Measurements from ENCODE around the gene MLIP. TPM values are rescaled to one million over a fixed set of nuclear protein-coding genes. Genes with fewer than 3 reads are reported as not detected.

The MLIP gene
- total and polyA plus RNA-seq, 2 experiments from 2014 or later, result not detected

DNA sequence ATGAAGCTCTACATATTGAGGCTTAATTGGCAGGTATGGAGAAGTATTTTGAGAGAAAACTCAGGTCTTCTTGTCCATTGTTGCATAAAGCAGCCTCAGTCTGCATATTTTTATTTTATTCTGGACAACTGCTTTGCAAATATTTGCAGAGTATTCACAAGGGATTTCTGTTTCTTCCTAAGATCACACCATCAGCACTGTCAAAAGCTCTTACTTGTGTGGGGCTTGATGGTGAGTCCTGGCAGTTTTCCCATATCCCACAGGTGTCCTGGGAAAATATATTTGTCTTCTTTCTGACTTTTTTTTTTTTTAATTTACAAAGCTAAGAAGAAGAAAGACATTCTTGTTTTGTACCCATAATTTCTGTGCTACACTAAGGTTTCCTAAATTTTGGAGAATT, 16.9 kb upstream of the MLIP start (continued):
- no peak for TF ChIP-seq ZNF331 (CRISPR knock-in tag; IDR thresholded peaks at IDR 0.05; ENCODE audit: low read depth)
- TF ChIP-seq ZNF114 (CRISPR knock-in tag; IDR thresholded peaks at IDR 0.05), result no peak
- no peak for TF ChIP-seq EZH2phosphoT487 (IDR thresholded peaks at IDR 0.05; ENCODE audit: unreplicated experiment)

DNA sequence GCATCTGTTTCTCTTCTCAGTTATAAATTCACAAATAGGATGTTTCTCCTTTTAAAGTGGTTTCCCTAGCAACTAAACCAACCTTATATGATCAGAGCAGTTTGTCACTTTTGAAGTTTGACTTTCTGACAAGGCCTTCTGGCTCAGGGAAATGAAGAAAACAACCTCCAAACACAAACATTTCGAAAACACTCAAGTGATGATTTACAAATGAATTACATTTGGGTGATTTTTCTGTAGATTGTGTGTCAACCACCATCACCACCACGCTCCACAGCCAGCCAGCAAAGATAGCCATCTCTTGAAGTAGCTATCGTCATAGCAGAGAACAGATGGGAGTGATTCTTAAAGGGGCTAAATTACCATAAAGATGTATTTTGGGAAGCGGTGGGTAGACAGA, 16.5 kb upstream of the MLIP start:
- Histone ChIP-seq H3K27me3 (ENCODE audit: insufficient read depth) (no peaks in the 10 kb centered on the region), H3K79me2 (replicated peaks; ENCODE audit: insufficient read depth) (no peaks in the 10 kb centered on the region), H3K4me2 (no peak overlapping the region), H3K4me3 (no peak overlapping the region), H3K9me2 (ENCODE audit: insufficient read depth) (0 out of 2 replicates have a peak, but pooled peaks cover 4% of the 10 kb centered on the region), H3F3A (replicated peaks; ENCODE audit: low read depth) (no peaks in the 10 kb centered on the region), H2AFZ (no peak overlapping the region), H4K20me1 (replicated peaks; ENCODE audit: insufficient read depth) (no peaks in the 10 kb centered on the region), H3K36me3 (ENCODE audit: insufficient read depth) (no peaks in the 10 kb centered on the region), H3K27ac (ENCODE audit: low read depth) (no peak overlapping the region), H3K4me1 (ENCODE audit: insufficient read depth) (no peaks in the 10 kb centered on the region)
- no peaks in the 10 kb centered on the region for H3K4me1 Mint-ChIP-seq
- no peak for DNase-seq (ENCODE audit: low spot score)
- no peak overlapping the region for H3K4me3 Mint-ChIP-seq
- no peak overlapping the region for H3K27ac Mint-ChIP-seq
- H3K27me3 Mint-ChIP-seq (ENCODE audit: insufficient read depth, low read depth, poor library complexity), result peaks cover 2% of the 10 kb centered on the region
- no peak for TF ChIP-seq ZNF331 (CRISPR knock-in tag; IDR thresholded peaks at IDR 0.05; ENCODE audit: low read depth)
- TF ChIP-seq CREB1 (CRISPR knock-in tag; IDR thresholded peaks at IDR 0.05; ENCODE audit: low read depth), result no peak
- no peak for ATAC-seq
- no peaks in the 10 kb centered on the region for H3K36me3 Mint-ChIP-seq (ENCODE audit: low read depth)
- H3K9me3 Mint-ChIP-seq, result no peaks in the 10 kb centered on the region

DNA sequence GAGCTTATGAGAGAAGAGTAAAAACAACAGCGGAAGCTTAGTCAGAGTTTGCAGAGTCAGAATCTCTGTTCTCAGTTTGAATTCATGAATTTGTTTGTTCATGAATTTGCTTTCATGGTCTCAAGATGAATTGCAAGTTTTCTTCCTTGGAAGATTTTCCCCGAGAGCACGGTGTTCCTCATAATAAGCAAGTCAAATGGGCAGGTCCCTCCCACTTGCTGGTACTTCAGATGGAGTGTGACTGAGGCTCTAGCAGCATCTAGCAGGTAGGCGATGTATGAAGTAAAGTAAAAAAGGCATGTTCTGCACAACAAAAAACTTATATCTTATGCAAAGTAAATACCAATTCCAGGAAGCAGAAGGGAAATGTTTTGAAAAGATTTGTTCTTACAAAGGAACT, 15.5 kb upstream of the MLIP start:
- Histone ChIP-seq H3K4me2 (no peak overlapping the region), H3K27ac (ENCODE audit: low read depth) (no peak overlapping the region), H3K79me2 (replicated peaks; ENCODE audit: insufficient read depth) (no peaks in the 10 kb centered on the region), H4K20me1 (replicated peaks; ENCODE audit: insufficient read depth) (no peaks in the 10 kb centered on the region), H3K4me3 (no peak overlapping the region), H2AFZ (no peak overlapping the region), H3K4me1 (ENCODE audit: insufficient read depth) (no peaks in the 10 kb centered on the region), H3K9me2 (ENCODE audit: insufficient read depth) (0 out of 2 replicates have a peak, but pooled peaks cover 4% of the 10 kb centered on the region), H3K27me3 (ENCODE audit: insufficient read depth) (no peaks in the 10 kb centered on the region), H3F3A (replicated peaks; ENCODE audit: low read depth) (no peaks in the 10 kb centered on the region), H3K36me3 (ENCODE audit: insufficient read depth) (no peaks in the 10 kb centered on the region)
- H3K27ac Mint-ChIP-seq, result no peak overlapping the region
- no peak for ATAC-seq
- H3K4me3 Mint-ChIP-seq, result no peak overlapping the region
- peaks cover 2% of the 10 kb centered on the region for H3K27me3 Mint-ChIP-seq (ENCODE audit: insufficient read depth, low read depth, poor library complexity)
- no peaks in the 10 kb centered on the region for H3K9me3 Mint-ChIP-seq
- H3K36me3 Mint-ChIP-seq (ENCODE audit: low read depth), result no peaks in the 10 kb centered on the region
- H3K4me1 Mint-ChIP-seq, result no peaks in the 10 kb centered on the region
- no peak for DNase-seq (ENCODE audit: low spot score)
- TF ChIP-seq CREB1 (CRISPR knock-in tag; IDR thresholded peaks at IDR 0.05; ENCODE audit: low read depth), result no peak
- TF ChIP-seq, protein P1, sequence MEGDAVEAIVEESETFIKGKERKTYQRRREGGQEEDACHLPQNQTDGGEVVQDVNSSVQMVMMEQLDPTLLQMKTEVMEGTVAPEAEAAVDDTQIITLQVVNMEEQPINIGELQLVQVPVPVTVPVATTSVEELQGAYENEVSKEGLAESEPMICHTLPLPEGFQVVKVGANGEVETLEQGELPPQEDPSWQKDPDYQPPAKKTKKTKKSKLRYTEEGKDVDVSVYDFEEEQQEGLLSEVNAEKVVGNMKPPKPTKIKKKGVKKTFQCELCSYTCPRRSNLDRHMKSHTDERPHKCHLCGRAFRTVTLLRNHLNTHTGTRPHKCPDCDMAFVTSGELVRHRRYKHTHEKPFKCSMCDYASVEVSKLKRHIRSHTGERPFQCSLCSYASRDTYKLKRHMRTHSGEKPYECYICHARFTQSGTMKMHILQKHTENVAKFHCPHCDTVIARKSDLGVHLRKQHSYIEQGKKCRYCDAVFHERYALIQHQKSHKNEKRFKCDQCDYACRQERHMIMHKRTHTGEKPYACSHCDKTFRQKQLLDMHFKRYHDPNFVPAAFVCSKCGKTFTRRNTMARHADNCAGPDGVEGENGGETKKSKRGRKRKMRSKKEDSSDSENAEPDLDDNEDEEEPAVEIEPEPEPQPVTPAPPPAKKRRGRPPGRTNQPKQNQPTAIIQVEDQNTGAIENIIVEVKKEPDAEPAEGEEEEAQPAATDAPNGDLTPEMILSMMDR (conservative IDR thresholded peaks at IDR 0.05; ENCODE audit: low read depth in 2 of 2), result no peak
- TF ChIP-seq STAT1 (IDR thresholded peaks at IDR 0.05; ENCODE audit: unreplicated experiment), result no peak
- TF ChIP-seq, protein P2, sequence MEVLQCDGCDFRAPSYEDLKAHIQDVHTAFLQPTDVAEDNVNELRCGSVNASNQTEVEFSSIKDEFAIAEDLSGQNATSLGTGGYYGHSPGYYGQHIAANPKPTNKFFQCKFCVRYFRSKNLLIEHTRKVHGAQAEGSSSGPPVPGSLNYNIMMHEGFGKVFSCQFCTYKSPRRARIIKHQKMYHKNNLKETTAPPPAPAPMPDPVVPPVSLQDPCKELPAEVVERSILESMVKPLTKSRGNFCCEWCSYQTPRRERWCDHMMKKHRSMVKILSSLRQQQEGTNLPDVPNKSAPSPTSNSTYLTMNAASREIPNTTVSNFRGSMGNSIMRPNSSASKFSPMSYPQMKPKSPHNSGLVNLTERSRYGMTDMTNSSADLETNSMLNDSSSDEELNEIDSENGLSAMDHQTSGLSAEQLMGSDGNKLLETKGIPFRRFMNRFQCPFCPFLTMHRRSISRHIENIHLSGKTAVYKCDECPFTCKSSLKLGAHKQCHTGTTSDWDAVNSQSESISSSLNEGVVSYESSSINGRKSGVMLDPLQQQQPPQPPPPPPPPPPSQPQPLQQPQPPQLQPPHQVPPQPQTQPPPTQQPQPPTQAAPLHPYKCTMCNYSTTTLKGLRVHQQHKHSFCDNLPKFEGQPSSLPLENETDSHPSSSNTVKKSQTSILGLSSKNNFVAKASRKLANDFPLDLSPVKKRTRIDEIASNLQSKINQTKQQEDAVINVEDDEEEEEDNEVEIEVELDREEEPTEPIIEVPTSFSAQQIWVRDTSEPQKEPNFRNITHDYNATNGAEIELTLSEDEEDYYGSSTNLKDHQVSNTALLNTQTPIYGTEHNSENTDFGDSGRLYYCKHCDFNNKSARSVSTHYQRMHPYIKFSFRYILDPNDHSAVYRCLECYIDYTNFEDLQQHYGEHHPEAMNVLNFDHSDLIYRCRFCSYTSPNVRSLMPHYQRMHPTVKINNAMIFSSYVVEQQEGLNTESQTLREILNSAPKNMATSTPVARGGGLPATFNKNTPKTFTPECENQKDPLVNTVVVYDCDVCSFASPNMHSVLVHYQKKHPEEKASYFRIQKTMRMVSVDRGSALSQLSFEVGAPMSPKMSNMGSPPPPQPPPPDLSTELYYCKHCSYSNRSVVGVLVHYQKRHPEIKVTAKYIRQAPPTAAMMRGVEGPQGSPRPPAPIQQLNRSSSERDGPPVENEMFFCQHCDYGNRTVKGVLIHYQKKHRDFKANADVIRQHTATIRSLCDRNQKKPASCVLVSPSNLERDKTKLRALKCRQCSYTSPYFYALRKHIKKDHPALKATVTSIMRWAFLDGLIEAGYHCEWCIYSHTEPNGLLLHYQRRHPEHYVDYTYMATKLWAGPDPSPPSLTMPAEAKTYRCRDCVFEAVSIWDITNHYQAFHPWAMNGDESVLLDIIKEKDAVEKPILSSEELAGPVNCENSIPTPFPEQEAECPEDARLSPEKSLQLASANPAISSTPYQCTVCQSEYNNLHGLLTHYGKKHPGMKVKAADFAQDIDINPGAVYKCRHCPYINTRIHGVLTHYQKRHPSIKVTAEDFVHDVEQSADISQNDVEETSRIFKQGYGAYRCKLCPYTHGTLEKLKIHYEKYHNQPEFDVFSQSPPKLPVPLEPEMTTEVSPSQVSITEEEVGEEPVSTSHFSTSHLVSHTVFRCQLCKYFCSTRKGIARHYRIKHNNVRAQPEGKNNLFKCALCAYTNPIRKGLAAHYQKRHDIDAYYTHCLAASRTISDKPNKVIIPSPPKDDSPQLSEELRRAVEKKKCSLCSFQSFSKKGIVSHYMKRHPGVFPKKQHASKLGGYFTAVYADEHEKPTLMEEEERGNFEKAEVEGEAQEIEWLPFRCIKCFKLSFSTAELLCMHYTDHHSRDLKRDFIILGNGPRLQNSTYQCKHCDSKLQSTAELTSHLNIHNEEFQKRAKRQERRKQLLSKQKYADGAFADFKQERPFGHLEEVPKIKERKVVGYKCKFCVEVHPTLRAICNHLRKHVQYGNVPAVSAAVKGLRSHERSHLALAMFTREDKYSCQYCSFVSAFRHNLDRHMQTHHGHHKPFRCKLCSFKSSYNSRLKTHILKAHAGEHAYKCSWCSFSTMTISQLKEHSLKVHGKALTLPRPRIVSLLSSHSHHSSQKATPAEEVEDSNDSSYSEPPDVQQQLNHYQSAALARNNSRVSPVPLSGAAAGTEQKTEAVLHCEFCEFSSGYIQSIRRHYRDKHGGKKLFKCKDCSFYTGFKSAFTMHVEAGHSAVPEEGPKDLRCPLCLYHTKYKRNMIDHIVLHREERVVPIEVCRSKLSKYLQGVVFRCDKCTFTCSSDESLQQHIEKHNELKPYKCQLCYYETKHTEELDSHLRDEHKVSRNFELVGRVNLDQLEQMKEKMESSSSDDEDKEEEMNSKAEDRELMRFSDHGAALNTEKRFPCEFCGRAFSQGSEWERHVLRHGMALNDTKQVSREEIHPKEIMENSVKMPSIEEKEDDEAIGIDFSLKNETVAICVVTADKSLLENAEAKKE (CRISPR knock-in tag; IDR thresholded peaks at IDR 0.05), result no peak
- no peak for TF ChIP-seq JUNB (IDR thresholded peaks at IDR 0.05; ENCODE audit: unreplicated experiment)
- TF ChIP-seq NANOG (IDR thresholded peaks at IDR 0.05; ENCODE audit: borderline replicate concordance), result no peak
- no peak for TF ChIP-seq EZH2phosphoT487 (IDR thresholded peaks at IDR 0.05; ENCODE audit: unreplicated experiment)
- TF ChIP-seq EZH2 (IDR thresholded peaks at IDR 0.05; ENCODE audit: low read depth, unreplicated experiment), result no peak
- no peak for TF ChIP-seq ZNF331 (CRISPR knock-in tag; IDR thresholded peaks at IDR 0.05; ENCODE audit: low read depth)
- no peak for TF ChIP-seq ETS1 (IDR thresholded peaks at IDR 0.05)
